ENCODE measurements around the gene FAM163B. TPM values are rescaled to one million over a fixed set of nuclear protein-coding genes. Genes with fewer than 3 reads are reported as not detected.

Gene FAM163B
- polyA plus RNA-seq, 3 donors, result 0.17 to 0.39 TPM; not detected in 1

DNA sequence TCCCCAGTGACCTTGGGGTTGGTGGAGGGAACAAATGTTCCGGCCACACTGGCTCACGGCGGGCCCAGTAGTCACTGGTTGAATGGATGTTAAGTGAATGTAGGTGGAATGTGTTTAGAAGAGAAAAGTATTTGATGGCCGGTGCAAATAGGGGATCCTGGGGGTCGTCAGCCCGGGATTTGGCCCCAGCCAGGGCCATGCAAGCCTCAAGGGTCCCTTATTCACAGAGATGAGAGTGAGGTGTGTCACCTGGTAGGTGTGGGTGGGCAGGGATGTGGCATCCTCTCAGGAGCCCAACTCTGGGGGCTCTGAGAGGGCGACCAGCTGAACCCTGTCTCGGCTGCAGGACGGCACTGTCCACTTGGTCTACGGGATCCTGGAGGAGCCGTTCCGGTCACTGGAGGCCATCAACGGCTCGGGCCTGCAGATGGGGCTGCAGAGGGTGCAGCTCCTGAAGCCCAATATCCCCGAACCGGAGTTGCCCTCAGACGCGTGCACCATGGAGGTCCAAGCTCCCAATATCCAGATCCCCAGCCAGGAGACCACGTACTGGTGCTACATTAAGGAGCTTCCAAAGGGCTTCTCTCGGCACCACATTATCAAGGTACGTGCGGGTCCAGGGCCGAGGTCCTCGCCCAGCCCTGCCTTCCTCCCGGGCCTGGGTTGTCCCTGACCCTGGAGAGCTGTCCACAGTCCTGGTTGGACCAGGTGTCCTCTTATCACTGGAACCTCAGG is 32.8 kb upstream of the FAM163B start:
- DNase-seq (ENCODE audit: extremely low read depth in 1 of 11, low read depth in 9 of 11, low spot score in 4 of 11), result no peak

DNA sequence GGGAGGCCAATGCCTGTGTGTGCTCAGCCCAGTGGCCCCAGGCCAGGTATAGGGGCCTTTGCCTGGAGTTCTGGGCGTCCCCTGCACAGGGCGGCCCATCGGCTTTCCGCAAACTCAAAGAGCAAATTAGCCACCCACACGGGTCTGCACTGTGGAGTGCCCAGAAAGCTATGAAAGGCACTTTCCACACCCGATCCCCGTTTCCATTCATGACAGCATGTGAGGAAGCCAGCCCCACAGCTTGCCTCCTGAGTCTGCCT is 32.1 kb upstream of the FAM163B start:
- no peak for DNase-seq (ENCODE audit: extremely low read depth in 1 of 11, low read depth in 9 of 11, low spot score in 4 of 11)

DNA sequence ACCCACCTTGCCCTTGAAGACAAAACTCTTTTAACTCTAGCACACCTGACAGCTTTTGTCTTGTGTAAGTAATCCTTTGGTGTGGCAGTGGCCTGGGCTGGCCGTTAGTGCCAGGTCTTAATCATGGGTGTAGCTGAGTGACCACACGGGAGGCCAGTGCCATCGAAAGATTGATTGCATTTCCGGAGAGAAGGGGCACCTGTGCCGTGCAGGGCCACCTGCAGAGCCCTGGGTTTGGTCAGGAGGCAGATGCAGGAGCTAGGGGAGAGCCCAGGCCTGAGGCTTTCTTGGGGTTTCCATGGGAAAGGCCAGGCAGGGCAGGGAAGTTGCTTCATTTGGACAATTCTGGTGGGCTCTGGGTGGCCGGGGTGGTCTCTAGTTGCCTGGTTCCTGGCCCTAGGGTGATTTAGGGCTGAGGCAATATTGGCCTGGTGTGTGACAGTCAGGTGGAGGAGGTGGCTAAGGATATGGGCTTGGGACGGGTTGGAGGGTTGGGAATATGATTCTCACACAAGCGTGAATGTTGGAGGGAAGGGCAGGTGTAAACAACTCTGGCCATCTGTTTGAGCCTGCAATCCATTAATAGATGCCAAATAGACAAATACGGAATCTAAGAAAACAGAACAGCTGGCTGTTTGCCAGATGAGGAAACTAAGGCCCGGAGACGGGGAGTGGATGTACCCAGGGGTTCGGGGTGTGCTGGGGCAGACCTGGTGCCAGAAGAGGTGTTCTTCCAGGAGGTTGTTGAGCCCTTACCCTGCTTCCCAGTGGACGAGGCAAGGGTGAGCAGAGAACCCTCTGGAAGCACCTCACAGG is 31.6 kb upstream of the FAM163B start:
- DNase-seq (ENCODE audit: extremely low read depth in 1 of 11, low read depth in 9 of 11, low spot score in 4 of 11), result no peak

DNA sequence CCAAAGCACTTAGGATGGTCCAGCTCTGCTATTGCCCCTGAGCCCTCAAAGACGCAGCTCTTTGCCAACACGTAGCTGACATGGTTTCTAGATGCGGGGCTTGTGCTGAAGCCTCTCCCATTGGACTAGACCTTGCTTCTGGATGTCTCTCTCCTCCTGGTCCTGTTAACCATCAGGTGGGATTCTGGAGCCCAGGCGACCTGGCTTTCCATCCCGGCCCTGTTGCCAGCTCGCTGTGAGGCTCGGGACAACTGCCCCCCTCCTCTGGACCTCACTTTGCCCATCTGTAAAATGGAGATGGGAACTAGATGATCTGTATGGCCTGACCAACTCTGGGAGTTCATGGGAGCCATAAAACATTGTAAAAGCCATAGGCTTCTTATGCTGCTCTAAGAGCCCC is 31.0 kb upstream of the FAM163B start:
- no peak for DNase-seq (ENCODE audit: extremely low read depth in 1 of 11, low read depth in 9 of 11, low spot score in 4 of 11)

DNA sequence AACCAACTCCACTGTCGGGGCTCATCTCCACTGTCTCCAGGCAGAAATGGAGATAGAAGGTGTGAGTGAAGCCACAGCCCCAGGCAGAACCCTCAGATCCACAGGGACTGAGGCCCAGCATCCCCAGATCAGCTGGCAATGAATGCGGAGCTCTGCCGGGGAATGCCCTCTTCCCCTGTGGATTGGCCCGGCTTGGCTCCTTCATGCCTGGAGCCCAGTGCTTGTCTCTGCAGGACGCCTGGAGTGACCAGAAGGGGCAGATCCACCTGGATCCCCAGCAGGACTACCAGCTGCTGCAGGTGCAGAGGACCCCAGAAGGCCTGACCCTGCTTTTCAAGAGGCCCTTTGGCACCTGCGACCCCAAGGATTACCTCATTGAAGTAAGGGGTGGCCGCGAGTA is 30.4 kb upstream of the FAM163B start:
- no peak for DNase-seq (ENCODE audit: extremely low read depth in 1 of 11, low read depth in 9 of 11, low spot score in 4 of 11)

DNA sequence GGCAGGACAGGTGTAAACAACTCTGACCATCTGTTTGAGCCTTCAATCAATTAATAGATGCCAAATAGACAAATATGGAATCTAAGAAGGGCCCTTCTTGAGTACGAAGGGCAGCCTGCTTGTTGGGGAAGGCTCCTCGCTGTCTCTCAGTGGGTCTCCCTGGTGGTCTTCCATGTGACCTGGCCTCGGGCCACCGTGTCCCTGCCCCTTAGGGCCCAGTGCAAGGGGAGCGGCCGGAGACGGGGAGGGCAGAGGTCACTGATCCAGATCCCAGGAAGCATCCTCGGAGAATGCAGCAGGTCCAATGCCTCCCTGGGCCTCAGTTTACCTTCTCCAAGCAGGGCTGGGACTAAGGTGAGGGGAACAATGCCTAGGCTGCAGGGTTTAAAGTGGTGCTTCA is 29.5 kb upstream of the FAM163B start:
- no peak for DNase-seq (ENCODE audit: extremely low read depth in 1 of 11, low read depth in 9 of 11, low spot score in 4 of 11)

DNA sequence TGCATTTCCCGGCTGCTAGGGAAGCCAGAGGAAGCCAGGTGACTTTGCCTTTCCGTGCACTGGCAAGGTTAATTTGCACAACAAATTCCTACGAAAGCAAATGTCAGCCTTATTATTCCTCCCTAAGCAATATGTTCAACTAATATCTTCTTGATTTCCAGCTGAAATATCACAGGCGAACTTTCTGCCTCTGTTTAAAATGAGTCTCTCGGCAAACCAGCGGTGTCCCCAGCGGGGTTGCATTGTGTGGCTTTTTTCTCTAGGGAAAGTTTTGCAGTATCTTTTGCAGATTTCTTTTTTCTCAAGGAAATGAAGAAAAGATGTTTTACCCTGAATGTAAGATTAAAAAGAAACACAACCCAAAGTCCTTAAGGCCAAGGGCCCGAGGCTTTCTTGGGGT is 28.9 kb upstream of the FAM163B start:
- DNase-seq (ENCODE audit: extremely low read depth in 1 of 11, low read depth in 9 of 11, low spot score in 4 of 11), result no peak

DNA sequence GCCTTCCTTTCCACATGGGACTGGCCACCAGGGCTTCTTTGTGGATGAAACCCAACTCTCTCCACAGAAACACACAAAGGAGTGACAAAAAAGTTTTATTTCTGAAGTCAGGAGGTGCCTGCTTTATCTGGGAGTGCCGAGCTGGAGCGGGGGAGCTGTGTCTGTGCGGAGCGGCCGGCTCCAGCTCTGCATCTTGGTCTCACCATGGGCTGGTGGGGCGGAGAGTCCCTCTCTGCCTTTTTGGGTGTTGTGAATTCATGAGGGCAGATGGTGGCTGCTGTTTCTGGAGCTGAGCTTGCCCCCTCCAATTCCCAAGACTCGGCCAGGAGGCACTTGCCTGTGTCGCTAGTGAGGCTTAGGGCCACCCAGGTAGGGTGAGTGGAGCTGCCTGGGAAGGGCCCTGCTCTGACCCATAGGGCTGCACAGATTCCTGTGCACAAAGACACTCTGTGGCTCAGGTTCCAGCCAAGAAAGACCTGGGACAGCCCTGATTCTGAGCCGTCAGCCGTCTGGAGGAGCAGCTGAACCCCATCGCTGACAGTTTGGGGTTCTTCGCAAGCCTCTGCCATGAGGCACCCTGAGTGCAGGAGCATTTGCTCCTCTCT is 28.4 kb upstream of the FAM163B start:
- no peak for DNase-seq (ENCODE audit: extremely low read depth in 1 of 11, low read depth in 9 of 11, low spot score in 4 of 11)

DNA sequence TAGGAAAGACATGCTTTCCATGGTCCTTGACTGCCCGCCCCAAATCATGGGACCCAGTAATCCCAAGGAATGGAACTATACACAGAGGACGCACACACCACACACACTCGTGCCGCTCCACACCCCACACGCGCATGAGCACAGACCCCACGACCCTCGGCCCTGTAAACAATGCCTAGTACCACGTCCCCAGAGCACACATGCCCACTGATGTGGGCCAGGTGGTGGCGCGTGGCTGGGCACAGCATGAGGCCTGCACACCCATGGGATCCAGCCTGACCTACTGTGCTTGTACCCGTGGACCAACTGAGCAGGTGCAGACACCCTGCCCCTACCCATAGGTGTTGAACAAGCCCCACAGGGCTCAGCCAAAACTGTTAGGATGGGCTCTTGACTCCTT is 27.7 kb upstream of the FAM163B start:
- no peak for DNase-seq (ENCODE audit: extremely low read depth in 1 of 11, low read depth in 9 of 11, low spot score in 4 of 11)

DNA sequence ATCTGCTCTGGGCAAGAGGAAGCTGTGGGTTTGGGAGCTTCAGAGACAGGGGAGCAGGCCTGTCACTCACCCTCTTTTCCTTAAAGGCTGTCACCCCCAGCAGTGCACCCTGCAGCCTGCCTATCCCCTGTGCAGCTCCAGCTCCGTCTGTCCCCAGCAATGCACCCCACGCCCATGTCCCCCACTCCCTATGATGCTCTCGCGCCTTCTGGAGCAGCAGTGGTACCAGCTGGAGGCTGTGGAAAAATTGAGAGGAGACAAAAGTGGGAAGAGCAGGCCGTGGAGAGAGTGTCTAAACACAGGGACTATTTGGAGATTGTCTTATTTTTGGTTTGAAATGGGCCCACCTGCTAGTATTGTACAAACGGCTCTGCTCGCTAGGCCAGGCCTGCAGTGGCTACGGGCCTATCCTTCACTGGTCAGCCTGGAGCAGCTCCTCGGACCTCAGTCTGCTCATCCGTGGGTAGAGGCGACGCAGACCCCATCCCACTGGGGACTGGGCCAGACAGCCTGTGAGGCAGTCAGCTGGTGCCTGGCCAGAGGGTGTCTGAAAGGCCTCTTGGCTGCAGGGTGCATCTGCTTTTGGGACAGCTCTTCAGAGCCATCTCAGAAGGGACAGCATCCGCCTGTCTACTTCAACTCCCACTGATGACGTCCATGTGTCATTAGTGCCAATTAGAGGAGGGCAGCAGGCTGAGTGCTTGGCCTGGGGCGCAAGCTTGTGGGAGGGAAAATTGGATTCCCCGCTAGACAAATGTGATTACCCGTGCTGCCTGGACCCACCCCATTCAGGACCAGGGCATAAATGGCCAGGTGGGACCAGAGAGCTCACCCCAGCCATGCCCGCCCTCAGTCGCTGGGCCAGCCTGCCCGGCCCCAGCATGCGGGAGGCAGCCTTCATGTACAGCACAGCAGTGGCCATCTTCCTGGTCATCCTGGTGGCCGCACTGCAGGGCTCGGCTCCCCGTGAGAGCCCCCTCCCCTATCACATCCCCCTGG is 26.6 kb upstream of the FAM163B start, which contains the start of gene DBH:
DBH (plus strand) TSS at position 831 of the 999 bp plus-strand sequence; CDS start at position 840, 9 bp downstream.
- DNase-seq (ENCODE audit: extremely low read depth in 1 of 11, low read depth in 9 of 11, low spot score in 4 of 11), result no peak

DNA sequence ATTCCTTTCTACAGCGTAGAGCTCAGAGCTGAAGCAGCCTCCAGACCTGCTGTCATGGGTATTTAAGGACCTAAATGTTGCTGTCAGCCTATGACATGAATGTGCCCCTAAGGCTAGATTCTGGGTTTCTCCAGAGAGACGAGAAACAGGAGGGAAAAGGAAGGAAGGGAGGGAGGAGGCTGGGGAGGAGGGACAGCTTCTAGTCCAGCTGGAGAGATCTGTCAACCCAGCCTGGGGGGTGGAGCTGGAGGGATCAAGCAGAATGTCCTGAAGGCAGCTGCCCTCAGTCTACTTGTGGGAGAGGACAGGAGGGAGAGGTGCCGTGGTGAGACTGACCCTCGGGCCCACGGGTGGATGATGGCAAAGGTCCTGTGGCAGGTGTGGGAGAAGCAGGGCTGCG is 25.9 kb upstream of the FAM163B start:
- peak in 1 of 11 donors; percentile 42 for DNase-seq (ENCODE audit: extremely low read depth in 1 of 11, low read depth in 9 of 11, low spot score in 4 of 11)

DNA sequence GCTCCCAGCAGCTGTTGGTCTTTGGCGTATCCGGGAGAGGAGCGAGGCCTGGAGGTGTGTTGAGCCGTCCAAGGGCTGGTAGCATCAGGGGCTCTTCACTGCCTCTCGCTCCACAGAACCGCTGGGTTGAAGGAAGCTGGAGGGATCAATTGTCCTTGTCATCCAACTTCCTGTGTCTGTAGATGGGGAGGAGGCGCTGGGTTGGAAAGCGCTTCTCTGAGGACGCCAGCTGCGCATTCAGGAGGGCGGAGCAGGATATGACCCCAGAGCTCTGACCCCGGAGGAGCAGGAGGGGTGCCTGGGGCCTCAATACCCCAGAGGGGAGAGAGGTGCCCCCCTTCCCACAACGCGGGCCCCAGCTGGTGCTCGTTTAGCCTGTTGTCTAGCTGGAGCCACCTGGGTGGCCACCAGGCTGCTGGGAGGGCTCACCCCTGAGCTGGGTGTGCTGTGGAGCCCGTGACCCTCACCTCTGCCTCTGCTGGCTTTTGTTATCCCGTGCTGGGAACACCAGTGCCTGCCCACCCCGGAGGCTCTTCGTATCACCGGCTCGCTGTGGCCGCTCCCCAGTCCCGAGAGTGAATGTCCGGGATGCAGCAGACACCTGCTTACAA is 25.0 kb upstream of the FAM163B start:
- DNase-seq (ENCODE audit: extremely low read depth in 1 of 11, low read depth in 9 of 11, low spot score in 4 of 11), result peak in 1 of 11 donors; percentile 30

DNA sequence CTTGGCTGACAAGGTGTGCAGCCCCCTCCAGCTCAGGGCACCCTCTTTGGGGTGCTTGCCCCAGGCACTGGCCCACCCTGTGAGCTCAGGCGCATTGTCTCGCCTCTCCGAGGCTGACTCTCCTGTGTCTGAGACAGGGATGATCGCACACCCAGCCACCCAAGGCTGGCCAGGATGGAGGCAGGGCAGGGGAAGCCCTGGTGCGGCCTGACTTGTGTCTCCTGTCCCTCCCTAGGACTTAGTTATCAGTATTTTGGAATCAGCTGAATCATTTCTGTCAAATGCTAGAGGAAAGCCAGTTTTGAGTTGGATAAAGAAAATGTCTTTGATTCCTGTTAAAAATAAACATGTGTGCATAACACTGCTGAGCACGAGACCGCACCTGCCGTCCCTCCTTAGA is 24.5 kb upstream of the FAM163B start:
- no peak for DNase-seq (ENCODE audit: extremely low read depth in 1 of 11, low read depth in 9 of 11, low spot score in 4 of 11)

DNA sequence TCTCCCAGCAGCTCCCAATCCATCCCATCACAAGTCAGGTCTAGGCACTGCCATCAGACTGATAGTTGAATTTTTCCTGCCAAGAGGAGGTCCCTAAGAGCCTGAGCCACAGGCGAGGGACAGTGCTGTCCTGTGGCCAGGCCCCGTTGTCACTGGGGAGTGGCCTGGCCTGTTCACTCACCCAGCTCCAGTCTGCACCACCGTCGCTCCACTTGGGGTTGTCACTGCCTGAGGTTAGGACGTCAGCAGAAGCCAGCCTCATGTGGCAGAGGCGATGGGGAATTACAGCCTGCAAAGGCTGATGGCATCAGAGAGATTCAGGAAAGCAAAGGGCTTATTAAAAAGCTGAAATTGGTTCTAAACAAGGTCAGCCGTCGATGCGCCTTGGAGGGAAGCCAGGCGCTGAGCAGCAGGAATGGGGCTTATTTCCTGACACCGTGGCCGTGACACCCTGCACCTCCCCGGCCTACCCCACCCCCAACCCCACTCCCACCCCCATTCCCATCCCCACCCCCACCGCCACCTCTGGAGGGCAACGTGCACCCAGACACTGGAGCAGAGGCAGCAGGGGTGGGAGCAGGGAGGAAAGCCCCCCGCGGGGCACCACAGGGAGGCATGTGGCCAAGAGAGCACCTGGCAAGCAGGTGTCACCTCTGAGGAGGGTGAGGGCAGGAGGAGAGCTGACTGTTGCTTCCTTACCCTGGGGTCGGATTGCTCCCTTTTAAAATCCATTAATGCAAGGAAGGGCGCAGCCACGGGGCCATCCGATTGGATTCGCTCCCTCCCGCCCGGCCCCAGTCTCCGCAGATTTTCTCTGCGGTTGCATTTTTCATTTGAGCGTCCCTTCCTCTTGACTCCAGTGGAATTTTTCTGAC is 23.9 kb upstream of the FAM163B start:
- DNase-seq (ENCODE audit: extremely low read depth in 1 of 11, low read depth in 9 of 11, low spot score in 4 of 11), result no peak

DNA sequence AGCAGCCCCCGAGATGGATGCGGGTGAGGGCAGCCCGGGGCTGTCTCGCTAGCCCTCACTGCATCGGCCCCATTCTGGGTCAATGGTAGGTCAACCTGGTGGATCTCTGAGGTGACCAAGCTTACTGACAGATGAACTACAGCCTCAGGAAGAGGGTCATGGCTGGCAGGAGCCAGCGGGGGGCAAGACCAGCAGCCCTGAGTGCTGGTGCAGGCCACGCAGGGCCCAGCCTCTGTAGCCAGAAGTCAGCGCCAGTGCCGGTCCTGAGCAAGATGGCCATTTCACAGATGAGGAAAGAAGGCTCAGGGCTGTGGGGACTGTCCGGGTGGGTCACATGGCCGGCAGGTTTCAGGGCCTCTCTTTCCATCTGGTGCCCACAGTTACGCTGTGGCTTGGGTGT is 21.9 kb upstream of the FAM163B start:
- no peak for DNase-seq (ENCODE audit: extremely low read depth in 1 of 11, low read depth in 9 of 11, low spot score in 4 of 11)

DNA sequence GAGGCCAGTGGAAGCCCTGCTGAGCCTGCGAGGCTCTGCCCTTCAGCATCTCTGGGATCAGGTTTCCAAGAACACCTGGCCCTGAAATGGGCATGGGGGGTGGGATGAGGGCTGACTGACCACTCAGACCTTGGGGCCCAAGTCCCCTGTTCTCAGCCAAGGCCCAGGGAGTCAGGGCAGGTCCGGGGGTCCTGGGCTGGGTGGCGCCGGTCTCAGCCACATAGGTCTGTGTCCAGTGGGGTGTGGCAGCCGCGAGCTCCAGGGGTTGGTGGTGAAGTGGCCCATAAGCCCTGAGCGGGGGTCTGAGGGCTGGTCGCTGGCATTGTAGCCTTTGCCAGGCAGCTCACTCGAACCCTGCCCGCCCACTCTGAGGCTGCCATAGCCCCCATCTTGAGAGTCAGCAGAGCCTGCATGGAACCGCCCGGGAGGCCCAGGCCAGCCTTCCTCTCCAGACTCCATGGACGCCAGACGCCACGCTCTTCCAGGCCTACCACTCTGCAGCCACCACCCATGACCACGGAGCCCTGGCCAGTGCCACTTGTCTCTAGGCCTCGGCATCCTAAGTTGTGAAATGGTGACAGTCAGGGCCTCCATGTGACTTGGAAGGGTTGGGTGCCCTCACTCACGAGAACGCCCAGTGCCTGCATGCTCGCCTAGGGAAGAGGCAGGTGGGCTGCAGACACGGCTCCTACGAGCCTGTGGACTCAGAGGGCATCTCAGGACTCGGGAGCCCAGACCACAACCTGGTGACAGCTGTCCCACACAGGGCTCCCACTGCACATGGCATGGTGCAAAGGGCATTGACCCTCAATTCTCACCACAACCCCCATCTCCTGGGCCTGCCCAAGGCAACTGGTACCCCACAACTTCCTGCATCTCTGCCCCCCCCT is 20.3 kb upstream of the FAM163B start:
- DNase-seq (ENCODE audit: extremely low read depth in 1 of 11, low read depth in 9 of 11, low spot score in 4 of 11), result no peak

DNA sequence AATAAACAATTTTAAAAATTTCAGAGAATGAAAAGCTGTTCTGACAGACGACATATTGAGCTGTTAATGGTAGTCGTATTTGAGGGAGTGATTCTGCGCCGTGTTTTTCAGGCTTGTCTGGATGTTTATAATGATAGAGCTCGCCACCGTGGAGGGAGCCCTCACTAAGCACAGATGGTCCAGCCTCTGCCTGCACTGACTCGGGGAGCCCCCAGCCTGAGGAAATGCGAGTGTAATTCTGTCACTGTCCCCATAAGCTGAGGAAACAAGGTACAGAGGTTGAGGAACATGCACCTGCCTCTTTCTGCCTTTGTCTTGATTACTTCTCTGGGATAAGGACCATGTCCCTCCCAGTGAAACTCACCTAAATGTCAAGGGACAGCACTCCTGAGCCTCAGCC is 19.6 kb upstream of the FAM163B start:
- DNase-seq (ENCODE audit: extremely low read depth in 1 of 11, low read depth in 9 of 11, low spot score in 4 of 11), result no peak
